ACC112 (cell line): Measurements from ENCODE around the gene TGFBR2.
A peak's percentile ranks its signal among the peaks of the same experiment; 100 is the strongest.

Source experiments
- H2AFZ ChIP-seq: fragments of 200-600 bp; sonication (generic); one replicate; pipeline ENCODE4 v1.6.0; 2017; ENCODE audit warnings: antibody characterized with exemption, low read length; ENCODE audit not compliant: unreplicated experiment
- H3K27ac ChIP-seq: fragments of 200-600 bp; sonication (generic); 2 replicates; pipeline ENCODE4 v1.5.1; 2014; ENCODE audit warnings: low read depth, mild to moderate bottlenecking, antibody characterized with exemption, low read length, moderate library complexity
- H3K27me3 ChIP-seq: fragments of 200-600 bp; sonication (generic); 2 replicates; pipeline ENCODE4 v1.6.1; 2014; ENCODE audit warnings: mild to moderate bottlenecking, antibody characterized with exemption, low read length, moderate library complexity, mixed read lengths; ENCODE audit not compliant: insufficient read depth
- H3K36me3 ChIP-seq: fragments of 200-600 bp; sonication (generic); 2 replicates; pipeline ENCODE4 v1.6.1; 2016; ENCODE audit warnings: mild to moderate bottlenecking, antibody characterized with exemption, low read length, moderate library complexity, mixed read lengths; ENCODE audit not compliant: insufficient read depth
- H3K4me1 ChIP-seq: fragments of 200-600 bp; sonication (generic); one replicate; pipeline ENCODE4 v1.6.1; 2016; ENCODE audit warnings: low read length, mixed read lengths; ENCODE audit not compliant: insufficient read depth, unreplicated experiment, control insufficient read depth
- H3K4me3 ChIP-seq: fragments of 200-600 bp; sonication (generic); 2 replicates; pipeline ENCODE4 v1.5.1; 2014; ENCODE audit warnings: mild to moderate bottlenecking, low read depth, low read length
- H3K79me2 ChIP-seq: fragments of 200-600 bp; sonication (generic); one replicate; pipeline ENCODE4 v1.6.0; 2016; ENCODE audit warnings: low read length; ENCODE audit not compliant: control insufficient read depth, unreplicated experiment, insufficient read depth

The TGFBR2 gene

GRCh38 chr3:30583973-30584372, 22.4 kb upstream of the TGFBR2 start:
- Histone ChIP-seq H3K79me2 (no peaks in the 10 kb centered on the region), H3K4me3 (no peak overlapping the region), H3K27ac (no peak overlapping the region), H3K36me3 (no peaks in the 10 kb centered on the region), H3K27me3 (no peaks in the 10 kb centered on the region), H3K4me1 (peaks cover 10% of the 10 kb centered on the region), H2AFZ (no peak overlapping the region)

GRCh38 chr3:30585654-30586053, 20.7 kb upstream of the TGFBR2 start:
- H3K36me3 ChIP-seq = no peaks in the 10 kb centered on the region
- H3K79me2 ChIP-seq = no peaks in the 10 kb centered on the region
- H3K27ac ChIP-seq = no peak overlapping the region
- H3K27me3 ChIP-seq = no peaks in the 10 kb centered on the region
- no peak overlapping the region for H3K4me3 ChIP-seq
- peaks cover 10% of the 10 kb centered on the region for H3K4me1 ChIP-seq
- no peak overlapping the region for H2AFZ ChIP-seq

GRCh38 chr3:30586096-30586805, 20.1 kb upstream of the TGFBR2 start:
- H3K27ac ChIP-seq = 0 out of 2 replicates have a peak overlapping the region, but pooled peaks have one; percentile 6
- H3K27me3 ChIP-seq = no peaks in the 10 kb centered on the region
- H3K36me3 ChIP-seq = no peaks in the 10 kb centered on the region
- peak overlapping the region; percentile 83 for H2AFZ ChIP-seq
- peaks cover 10% of the 10 kb centered on the region for H3K4me1 ChIP-seq
- H3K79me2 ChIP-seq = no peaks in the 10 kb centered on the region
- H3K4me3 ChIP-seq = no peak overlapping the region

- no peak overlapping the region for H2AFZ ChIP-seq
- no peaks in the 10 kb centered on the region for H3K36me3 ChIP-seq
- peaks cover 10% of the 10 kb centered on the region for H3K4me1 ChIP-seq
- H3K4me3 ChIP-seq = no peak overlapping the region
- no peaks in the 10 kb centered on the region for H3K27me3 ChIP-seq
- H3K79me2 ChIP-seq = no peaks in the 10 kb centered on the region
- H3K27ac ChIP-seq = no peak overlapping the region
Observed at GRCh38 chr3:30586806-30587486, 19.5 kb upstream of the TGFBR2 start.

GRCh38 chr3:30587904-30588303, 18.5 kb upstream of the TGFBR2 start:
- Histone ChIP-seq H3K27me3 (no peaks in the 10 kb centered on the region), H2AFZ (no peak overlapping the region), H3K27ac (no peak overlapping the region), H3K4me1 (peaks cover 10% of the 10 kb centered on the region), H3K79me2 (no peaks in the 10 kb centered on the region), H3K36me3 (no peaks in the 10 kb centered on the region), H3K4me3 (no peak overlapping the region)

GRCh38 chr3:30596152-30596551, 10.2 kb upstream of the TGFBR2 start:
- peaks cover 36% of the 10 kb centered on the region for H3K4me1 ChIP-seq
- H3K36me3 ChIP-seq = peaks cover 3% of the 10 kb centered on the region; the same call in 1 of the 2 replicates
- H3K79me2 ChIP-seq = no peaks in the 10 kb centered on the region
- no peak overlapping the region for H3K27ac ChIP-seq
- H2AFZ ChIP-seq = no peak overlapping the region
- H3K4me3 ChIP-seq = no peak overlapping the region
- H3K27me3 ChIP-seq = no peaks in the 10 kb centered on the region

- H3K27ac ChIP-seq = peak overlapping the region; percentile 90
- no peaks in the 10 kb centered on the region for H3K27me3 ChIP-seq
- H2AFZ ChIP-seq = no peak overlapping the region
- peak overlapping the region; percentile 31 for H3K4me3 ChIP-seq
- H3K79me2 ChIP-seq = no peaks in the 10 kb centered on the region
- peaks cover 36% of the 10 kb centered on the region for H3K4me1 ChIP-seq
- H3K36me3 ChIP-seq = peaks cover 3% of the 10 kb centered on the region; the same call in 1 of the 2 replicates
Observed at GRCh38 chr3:30597131-30597768, 9.2 kb upstream of the TGFBR2 start.

- H2AFZ ChIP-seq = no peak overlapping the region
- H3K27ac ChIP-seq = peak overlapping the region; percentile 90
- H3K27me3 ChIP-seq = no peaks in the 10 kb centered on the region
- H3K36me3 ChIP-seq = peaks cover 3% of the 10 kb centered on the region; the same call in 1 of the 2 replicates
- no peaks in the 10 kb centered on the region for H3K79me2 ChIP-seq
- peak overlapping the region; percentile 31 for H3K4me3 ChIP-seq
- H3K4me1 ChIP-seq = peaks cover 36% of the 10 kb centered on the region
Observed at GRCh38 chr3:30597769-30598134, 8.6 kb upstream of the TGFBR2 start.

GRCh38 chr3:30598668-30599545, 7.5 kb upstream of the TGFBR2 start:
- no peaks in the 10 kb centered on the region for H3K79me2 ChIP-seq
- H3K36me3 ChIP-seq = no peaks in the 10 kb centered on the region
- H2AFZ ChIP-seq = peak overlapping the region; percentile 14
- no peaks in the 10 kb centered on the region for H3K27me3 ChIP-seq
- H3K27ac ChIP-seq = no peak overlapping the region
- no peak overlapping the region for H3K4me3 ChIP-seq
- H3K4me1 ChIP-seq = peaks cover 36% of the 10 kb centered on the region

GRCh38 chr3:30600572-30600971, 5.8 kb upstream of the TGFBR2 start:
- Histone ChIP-seq H3K4me1 (peaks cover 49% of the 10 kb centered on the region), H3K36me3 (no peaks in the 10 kb centered on the region), H3K79me2 (peaks cover 4% of the 10 kb centered on the region), H3K27me3 (no peaks in the 10 kb centered on the region), H3K4me3 (no peak overlapping the region), H2AFZ (no peak overlapping the region), H3K27ac (no peak overlapping the region)
